PC-3 (cell line): Measurements from ENCODE around the gene UBTD1.

Experiments
- EZH2phosphoT487 ChIP-seq: fragments of 300-600 bp; sonication (generic); IDR thresholded peaks from 2 replicates; pipeline ENCODE4 v1.6.1; 2018; ENCODE audit warnings: mild to moderate bottlenecking, antibody characterized with exemption, low read length, borderline replicate concordance
- TF ChIP-seq, protein P1 (sequence below): fragments of 300-600 bp; sonication (generic); conservative IDR thresholded peaks from 2 replicates; pipeline ENCODE4 v1.5.1; 2017; ENCODE audit warnings: antibody characterized with exemption, low read depth, mild to moderate bottlenecking, low read length

DNA sequence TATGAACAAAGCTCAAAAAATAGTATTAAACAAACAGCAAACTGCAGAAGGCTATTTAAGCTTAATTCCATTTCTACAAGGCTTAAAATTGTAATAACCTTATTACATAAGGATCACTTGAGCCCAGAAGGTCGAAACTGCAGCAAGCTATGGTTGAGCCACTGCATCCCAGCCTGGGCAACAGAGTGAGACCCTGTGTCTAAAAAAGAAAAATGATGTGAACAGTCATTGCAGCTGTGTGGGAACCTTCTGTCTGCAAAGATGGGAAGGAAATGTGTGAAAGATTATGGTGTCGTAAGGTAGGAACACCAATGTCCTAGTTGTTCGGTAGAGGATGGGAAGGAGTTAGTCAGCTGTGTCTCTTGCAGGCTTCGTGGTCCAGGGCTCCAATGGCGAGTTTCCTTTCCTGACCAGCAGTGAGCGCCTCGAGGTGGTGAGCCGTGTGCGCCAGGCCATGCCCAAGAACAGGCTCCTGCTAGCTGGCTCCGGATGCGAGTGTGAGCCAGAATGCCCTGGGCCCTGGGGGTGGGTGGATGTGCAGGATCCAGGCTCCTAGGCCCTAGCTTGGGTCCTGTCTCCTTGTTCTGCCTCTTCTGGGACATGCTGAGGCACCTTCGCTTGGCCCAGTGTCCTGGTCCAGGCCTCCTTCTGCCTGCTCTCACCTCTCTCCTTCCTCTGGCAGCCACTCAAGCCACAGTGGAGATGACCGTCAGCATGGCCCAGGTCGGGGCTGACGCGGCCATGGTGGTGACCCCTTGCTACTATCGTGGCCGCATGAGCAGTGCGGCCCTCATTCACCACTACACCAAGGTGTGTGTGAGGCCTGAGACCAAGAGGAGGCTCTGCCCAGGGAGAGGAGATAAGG is 99.9 kb downstream of the UBTD1 start:
- TF ChIP-seq, protein P1, sequence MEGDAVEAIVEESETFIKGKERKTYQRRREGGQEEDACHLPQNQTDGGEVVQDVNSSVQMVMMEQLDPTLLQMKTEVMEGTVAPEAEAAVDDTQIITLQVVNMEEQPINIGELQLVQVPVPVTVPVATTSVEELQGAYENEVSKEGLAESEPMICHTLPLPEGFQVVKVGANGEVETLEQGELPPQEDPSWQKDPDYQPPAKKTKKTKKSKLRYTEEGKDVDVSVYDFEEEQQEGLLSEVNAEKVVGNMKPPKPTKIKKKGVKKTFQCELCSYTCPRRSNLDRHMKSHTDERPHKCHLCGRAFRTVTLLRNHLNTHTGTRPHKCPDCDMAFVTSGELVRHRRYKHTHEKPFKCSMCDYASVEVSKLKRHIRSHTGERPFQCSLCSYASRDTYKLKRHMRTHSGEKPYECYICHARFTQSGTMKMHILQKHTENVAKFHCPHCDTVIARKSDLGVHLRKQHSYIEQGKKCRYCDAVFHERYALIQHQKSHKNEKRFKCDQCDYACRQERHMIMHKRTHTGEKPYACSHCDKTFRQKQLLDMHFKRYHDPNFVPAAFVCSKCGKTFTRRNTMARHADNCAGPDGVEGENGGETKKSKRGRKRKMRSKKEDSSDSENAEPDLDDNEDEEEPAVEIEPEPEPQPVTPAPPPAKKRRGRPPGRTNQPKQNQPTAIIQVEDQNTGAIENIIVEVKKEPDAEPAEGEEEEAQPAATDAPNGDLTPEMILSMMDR = no peak
- TF ChIP-seq EZH2phosphoT487 = no peak
